Measurements from ENCODE around the gene ECHS1.

ECHS1 gene

DNA sequence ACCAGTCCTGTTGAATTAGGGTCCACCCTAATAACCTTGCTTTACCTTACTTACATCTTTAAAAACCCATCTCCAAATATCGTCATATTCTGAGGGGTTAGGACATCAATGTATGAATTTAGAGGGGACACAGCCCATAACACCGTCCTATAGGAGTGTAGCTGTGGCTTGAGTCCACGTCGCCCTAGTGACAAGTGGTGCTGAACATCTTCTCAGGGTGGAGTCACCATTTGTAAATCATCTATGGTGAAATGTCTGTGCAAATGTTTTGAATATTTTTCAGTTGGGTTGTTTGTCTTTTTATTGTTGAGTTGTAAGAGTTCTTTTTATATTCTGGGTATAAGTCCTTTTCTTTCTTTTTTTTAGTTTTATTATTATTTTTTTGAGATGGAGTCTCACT, 31.2 kb downstream of the ECHS1 start:
- DNase-seq (ENCODE audit: low read depth in 2 of 2), result no peak

DNA sequence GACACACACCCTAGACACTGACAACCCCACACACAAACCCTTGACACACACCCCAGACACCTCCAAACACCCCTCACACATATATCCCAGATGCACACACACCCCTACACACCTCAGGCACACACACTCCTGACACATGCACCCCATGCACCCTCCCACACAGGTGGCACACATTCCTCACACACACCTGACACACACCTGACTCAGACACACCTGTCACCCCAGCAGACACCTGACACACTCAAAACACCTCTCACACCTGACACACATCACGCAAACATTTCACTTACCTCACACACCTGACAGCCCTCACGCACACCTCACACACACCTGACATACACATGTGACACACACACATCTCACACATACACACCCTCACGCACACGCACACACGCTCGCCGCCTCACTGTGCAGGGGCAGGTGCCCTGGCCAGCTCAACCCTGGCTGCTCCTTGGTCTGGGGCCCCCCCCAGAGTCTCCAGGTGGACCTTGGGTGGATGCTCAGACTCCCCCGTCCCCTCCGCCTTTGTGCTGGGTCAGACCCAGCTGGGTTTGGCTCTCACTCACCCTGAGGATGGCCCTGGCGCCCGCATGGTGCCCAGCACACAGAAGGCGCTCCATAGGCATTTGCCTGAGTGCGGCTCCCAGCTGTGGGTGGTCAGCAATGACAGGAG, 33.3 kb downstream of the ECHS1 start:
- DNase-seq (ENCODE audit: low read depth in 2 of 2), result no peak

DNA sequence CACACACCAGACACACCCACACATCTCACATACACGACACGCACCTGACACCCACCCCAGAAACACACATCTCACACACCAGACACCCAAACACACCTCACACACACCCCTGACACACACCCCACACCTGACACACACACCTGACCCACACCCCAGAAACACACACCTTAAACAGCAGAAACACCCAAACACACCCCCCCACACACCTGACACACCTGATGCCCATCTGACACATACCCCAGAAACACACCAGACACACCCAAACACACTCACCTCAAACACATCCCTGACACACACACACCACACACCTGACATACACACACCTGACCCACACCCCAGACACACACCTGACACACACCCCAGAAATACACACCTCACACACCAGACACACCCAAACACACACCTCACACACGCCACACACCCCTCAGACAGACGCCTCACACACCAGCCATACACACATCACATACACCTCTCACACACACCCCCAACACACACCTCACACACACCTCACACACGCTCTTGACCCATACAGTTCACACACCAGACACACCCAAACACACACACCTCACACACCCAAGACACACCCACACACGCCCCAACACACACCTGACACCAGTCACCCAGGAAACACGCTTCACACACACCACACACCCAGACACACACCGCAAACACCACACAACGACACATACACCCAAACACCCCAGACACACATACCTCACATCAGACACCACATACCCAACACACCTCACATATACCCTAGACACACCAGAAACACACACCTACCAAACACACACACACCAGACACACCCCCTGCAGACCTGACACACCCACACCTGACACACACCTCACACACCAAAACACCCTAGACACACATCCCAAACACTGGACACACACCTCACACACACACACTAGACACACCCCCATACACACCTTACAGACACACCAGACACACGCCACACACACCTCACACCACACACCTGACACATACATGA, 34.8 kb downstream of the ECHS1 start:
- DNase-seq (ENCODE audit: low read depth in 2 of 2), result no peak

DNA sequence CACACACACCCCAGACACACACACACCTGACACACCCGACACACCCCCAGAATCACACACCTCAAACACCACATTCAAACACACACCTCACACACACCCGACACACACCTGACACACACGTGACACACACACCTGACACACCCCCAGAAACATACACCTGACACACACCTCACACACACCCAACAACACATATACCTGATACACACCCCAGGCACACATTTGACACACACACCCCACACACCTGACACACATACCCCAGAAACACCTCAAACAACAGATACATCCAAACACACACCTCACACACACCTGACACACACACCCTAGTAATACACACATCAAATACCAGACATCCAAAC, 35.8 kb downstream of the ECHS1 start:
- DNase-seq (ENCODE audit: low read depth in 2 of 2), result no peak

DNA sequence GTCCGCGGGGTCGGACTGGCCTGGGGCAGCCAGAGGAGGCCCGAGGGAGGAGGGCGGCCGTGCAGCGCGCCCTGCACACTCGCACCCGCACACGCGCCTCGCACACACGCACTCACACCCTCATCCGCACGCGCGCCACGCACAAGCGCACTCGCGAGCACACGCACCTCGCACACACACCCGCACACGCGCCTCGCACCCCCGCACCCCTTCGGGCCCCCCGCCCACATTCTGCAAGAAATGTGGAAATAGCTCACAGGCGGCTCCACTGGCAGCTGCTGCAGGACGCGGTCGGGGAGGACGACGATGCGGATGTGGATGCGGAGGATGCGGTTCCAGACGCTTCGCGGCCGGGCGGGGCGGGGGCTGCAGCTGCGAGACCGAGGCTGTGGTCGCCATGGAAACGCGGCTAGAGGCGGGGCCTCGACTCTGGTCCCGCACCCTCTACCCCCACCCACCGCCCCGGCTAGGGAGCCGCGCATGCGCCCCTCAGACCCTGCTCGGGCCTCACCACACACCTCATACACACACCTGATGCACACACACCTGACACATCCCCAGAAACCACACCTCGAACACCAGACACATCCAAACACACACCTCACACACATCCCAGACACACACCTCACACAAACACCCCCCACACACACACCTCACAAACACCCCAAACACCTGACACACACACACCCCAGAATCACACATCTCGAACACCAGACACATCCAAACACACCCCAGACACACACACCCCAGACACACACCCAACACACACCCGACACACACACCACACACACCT, 36.4 kb downstream of the ECHS1 start, which contains the start of gene CALY:
TSS of gene CALY (minus strand) at position 320 of the 793 bp plus-strand sequence. CDS start 7,907 bp downstream, outside the sequence.
- peak in 1 of 2 donors; percentile 67 for DNase-seq (ENCODE audit: low read depth in 2 of 2)

DNA sequence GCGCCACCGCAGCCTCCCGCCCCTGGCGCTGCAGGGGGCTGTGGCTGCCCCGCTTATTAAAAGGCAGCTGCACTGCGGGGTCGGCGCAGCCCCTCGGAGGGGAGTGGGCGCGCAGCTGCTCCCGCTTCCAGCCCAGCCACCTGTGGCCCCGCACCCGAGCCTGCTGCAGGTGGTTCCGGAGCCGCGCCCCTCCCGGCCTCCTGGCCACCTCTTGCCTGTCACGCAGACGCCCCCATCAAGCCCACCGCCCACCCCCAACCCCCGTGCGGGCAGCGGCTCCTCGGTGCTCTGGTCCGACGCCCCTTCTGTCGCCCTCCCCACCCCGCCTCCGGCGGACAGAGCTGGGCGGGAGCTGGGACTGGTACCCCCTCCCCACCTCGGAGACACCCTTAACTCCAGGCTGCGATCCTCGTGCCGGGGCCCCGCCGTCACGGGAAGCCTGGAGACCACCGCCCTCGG, 37.0 kb downstream of the ECHS1 start:
- DNase-seq (ENCODE audit: low read depth in 2 of 2), result no peak

DNA sequence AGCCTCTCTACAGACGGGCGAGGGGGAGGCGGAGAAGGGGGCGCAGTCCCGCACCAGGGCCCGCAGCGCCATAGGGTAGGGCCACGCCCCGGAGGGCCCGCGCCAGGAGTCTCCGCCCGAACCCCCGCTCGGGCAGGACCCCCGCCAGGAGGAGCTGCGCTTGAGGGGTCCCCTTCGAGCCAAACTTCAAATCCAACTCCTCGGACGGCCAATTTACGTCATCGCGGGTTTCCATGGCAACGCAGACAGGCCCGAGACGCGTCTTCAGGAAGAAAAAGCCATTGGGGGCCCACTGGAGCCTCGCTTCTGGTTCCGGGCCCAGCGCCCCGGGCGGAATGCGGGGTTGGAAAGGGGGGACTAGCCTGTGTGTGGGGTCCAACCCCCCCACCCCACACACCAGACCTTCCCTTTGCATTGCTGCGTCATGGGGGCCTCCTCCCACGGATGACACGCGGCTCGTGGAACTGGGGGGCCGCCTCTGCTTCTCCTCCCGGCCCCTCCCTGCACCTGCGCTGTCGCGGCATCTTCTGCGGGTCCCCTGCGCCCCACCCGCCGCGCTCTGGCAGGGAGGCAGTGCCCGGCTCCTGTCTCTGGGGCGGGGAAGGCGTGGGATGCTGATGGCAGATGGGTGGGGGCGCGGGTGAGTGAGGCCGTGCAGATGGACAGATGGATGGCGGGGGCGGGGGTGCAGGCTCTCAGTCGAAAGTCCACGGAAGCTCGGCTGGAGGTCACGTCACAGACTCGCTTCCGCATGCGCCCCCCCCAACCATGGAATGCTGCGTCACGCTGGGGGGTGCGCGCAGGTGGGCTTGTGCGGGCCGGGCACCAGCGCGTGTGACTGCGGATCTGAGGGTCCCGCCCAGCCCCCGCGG, 37.7 kb downstream of the ECHS1 start:
- peak; percentile 53 to 54 for DNase-seq (ENCODE audit: low read depth in 2 of 2)

DNA sequence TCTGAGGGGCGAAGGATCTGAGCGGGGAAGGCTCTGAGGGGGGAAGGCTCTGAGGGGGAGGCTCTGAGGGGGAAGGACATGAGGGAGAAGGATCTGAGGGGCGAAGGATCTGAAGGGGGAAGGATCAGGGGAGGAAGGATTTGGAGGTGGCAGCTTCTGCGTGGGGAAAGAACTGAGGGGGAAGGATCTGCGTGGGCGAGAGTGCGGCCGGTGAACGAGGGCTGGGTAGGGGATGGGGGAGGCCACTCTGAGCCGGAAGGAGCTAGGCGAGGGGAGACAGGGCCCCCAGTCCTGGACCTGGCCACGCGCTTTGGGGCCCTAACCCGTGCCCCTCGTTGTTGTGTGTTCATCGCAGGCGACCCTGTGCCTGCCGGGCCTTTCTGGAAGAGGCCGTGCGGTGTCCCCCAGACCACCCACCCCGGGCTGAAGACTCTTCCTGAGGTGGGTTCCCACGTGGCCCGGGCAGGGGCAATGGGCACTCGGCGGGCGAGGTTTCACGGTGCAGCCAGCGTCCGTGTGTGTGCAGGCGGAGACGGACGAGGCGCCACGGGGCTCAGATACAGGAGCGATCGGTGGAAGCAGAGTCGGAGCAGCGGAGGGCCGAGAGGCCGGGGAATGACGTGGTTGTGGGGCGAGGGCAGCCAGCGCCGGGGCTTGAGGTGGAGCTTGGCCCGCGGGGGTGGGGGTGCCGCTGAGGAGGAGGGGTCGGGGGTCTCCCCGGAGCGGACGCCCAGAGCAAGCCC, 38.5 kb downstream of the ECHS1 start:
- DNase-seq (ENCODE audit: low read depth in 2 of 2), result no peak

DNA sequence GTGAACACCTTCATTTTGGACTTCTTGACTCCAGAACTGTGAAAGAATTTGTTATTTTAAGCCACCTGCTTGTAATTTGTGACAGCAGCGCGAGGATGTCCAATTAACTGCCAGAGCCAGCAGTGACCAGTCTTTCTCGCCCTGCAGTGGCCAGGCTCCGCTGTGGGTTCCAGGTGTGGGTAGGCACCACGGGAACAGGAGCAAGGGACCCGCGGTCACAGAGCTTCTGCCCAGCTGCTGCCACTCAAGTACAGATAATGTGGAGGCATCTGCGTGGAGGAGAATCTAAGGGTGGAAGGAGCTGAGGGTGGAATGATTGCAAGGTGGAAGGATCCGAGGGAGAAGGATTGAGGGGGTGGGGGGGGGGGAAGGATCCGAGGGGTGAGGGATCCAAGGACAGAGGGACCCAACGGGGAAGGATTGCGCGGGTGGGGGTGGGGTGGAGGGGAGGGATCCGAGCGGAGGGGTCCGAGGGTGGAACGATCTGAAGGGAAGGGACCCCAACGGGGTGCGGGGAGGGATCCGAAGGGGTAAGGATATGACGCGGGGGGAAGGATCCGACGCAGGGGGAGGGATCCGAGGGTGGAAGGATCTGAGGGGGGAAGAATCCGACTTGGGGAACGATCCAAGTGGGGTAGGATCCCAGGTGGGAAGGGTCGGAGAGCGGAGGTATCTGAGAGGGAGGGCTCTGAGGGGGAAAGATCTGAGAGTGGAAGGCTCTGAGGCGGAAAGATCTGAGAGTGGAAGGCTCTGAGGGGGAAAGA, 40.0 kb downstream of the ECHS1 start:
- no peak for DNase-seq (ENCODE audit: low read depth in 2 of 2)

DNA sequence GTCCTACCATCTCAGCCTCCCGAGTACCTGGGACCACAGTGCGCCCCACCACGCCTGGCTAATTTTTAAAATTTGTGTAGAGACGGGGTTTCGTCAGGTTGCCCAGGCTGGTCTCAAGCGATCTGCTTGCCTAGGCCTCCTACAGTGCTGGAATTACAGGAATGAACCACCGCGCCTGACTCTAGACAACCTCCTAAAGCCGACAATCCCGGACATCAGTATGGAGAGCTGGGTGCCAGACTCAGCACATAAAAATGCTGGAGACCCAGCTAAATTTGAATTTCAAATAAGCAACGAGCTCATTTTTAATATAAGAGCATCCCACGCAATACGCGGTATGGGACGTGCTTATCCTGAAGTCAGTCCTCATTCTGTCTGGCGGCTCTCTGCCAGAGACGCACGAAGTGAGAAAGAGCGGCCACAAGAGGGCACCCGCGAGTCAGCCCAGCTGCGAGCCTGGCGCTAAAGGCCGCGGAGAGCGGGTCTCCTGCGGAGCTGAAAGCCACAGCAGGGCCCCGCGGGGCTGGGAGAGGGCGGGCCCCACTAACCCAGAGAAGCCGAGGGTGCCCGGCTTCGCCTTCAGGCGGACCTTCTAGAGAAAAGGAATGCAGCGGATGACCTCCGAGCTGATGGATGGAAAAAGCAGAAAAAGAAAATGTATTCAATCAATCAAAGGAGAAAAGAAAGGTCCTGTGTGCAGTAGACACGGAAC, 43.5 kb downstream of the ECHS1 start:
- DNase-seq (ENCODE audit: low read depth in 2 of 2), result peak; percentile 67 to 87

DNA sequence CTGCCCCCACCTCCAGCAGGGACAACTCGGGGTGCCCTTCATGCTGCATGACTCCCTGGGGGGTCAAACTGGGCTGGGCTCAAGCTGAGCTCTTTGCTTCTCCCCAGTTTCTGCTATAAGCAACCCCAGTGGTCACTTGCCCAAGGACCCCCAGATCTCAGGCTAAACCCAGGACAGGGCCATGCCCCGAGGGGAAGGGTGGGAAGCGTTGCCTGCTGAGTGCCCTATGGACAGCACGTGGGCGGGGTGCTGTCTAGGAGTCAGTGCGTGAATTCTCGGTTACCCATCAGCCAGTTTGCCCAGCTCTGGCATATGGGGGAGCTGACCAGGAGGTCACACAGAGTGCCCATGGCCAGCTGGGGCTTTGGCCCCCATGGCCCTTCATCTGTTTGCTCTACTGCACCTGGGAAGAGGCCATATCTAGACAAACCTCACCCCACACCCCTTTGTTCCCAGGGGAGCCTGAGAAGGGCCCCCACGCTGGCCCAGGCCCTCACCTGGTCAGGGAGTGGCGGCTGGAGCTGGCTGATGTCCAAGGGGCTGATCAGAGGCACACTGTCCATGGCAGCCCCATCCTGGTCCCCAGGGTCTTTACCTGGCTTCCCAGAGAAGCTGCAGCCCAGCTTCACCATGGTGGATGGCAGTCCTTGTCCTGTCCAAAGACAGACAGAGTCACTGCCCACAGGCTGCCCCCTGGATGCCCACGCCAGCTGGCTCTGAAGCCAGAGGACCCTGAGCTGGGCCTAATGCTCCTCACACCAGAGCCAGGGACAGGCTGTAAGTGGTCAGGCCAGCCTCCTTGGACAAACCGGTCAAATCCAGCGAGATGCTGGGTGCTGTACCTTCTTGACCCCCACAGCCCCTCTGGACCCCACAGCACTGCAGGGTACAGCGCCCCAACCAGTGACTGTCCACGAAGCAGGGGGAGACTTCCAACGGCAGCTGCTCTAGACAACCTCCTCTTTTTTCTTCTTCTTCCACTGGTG, 44.5 kb downstream of the ECHS1 start:
- no peak for DNase-seq (ENCODE audit: low read depth in 2 of 2)

DNA sequence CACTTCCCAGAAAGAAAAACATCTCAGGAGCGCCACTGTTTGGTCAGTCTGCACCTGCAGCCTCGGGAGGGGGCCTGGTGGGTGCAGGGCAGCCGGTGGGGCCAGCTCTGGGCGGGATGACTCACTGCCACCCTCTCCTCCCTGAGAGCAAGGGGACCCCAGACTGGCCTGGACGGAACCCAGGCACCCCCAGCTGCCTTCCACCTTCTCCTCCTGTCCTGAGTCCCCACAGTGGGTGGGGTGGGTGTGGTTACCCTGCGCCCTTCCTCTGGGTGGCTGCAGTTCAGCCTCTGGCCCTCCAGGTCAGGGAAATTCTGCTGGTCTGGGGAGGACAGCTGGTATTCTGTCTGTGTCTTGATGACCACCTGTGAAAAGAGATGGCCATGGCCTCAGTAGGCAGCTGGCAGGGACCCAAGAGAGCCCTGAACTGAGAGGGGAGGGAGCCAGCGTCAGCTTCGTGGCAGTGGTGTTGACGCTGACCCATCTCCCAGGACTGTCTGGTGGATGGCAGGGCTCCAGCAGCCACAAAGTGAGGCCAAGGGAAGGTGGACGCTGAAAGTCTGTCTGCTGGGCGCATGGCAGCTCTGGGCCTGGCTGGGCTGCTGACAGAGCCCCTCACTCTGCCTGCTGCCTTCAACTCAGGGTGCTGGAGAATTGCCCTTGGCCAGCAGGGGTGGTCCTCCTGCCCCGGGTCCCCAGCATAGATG, 45.4 kb downstream of the ECHS1 start:
- no peak for DNase-seq (ENCODE audit: low read depth in 2 of 2)

DNA sequence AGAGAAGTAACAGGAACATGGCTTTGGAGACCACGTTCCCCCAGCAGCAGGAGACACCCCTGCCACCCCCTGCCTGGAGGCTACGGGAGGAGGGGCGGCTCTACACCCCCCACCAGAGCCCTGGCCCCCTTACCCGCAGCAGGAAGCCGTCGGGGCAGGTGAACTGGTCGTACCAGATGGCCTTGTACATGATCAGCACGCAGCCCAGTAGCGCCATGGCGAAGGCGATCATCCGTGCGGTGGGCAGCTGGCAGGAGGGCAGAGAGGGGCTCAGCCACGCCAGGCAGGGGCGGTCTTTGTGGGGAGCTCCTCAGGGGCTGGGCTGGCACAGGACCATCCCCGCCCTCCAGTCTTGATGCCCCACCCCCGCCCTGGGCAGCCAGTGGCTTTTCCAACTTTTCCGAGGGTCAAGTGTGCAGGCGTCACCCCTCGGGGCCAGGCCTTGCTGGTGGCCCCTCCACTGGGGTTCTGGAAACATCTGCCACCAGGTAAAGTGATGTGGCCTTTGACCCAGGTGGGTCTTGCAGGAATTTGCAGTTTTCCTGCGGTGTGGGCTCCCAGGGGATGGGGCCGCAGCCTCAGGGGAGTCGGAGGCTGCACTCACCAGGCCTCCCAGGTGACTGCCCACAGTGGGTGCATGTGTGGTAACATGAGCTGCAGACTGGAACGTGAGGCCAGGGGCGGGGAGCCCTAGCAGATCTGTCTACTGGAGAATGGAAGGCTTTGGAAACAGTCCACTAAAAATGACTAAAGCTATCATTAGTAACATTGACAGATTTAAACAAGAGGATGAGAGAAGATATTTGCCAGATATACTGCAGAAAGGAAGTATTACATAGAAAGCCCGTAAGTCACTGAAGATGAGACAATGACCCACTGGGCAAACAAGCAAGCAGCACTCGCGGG, 46.2 kb downstream of the ECHS1 start:
- DNase-seq (ENCODE audit: low read depth in 2 of 2), result no peak

DNA sequence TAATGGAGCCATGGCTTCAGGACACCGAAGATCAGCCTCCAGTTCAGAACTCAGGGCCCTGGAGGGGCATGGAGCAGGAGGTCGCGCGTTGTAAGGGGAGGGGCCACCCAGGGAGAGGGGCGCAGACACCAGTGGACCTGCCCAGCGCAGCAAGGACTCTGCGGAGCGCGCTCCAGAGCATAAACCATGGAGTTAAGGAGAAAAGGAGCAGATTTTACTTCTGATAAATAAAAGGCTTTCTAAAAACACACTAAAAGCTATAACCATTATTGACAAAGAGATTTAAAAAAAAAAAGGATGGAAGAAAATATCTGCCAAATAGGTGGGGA, 47.0 kb downstream of the ECHS1 start:
- no peak for DNase-seq (ENCODE audit: low read depth in 2 of 2)

DNA sequence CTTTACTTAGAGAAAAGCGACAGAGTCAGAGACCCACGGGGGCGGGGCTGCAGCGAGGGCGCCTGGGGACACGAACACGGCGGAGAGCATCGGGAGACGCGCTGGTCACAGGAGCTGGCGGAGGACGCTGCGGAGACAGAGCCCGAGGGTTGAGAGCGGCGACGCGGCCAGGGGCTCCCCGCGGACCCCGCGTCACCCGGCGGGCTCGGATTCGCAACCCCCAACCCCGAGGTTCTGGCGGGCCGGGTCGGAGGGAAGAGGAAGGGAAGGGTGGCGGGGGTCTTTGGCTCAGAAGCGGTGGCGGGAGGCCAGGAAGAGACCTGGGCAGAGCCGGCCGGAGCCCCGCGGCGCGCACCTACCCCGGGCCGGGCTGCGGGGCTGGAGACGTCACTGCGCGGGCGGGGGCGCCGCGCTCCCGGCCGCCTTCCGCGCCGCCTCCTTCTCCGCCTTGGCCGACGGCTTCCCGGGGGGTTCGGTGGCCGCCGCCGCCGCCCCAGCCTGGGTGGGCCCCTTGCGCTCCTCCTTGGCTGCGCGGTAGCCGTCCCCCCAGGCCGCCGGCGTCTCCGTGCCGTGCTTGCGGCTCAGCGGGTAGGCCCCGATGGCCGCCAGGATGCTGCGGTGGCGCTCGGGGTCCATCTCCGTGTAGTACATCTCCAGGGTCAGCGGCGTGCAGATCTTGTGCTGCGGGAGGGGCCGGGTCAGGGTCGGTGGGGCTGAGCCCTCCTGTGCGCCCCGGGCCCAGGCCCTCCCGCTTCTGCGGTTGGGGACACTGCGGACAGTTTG, 47.5 kb downstream of the ECHS1 start:
- DNase-seq (ENCODE audit: low read depth in 2 of 2), result no peak
